WTC11 (cell line): ENCODE results near the gene CARMIL3. TPM values are rescaled to one million over a fixed set of nuclear protein-coding genes. Genes with fewer than 3 reads are reported as not detected.

Source experiments
- ATAC-seq: fragments of 200-7000 bp; cut with Tn5 transposase; 2 replicates; pipeline ENCODE4 v1.10.0; 2021; ENCODE audit warnings: mild to moderate bottlenecking, moderate library complexity
- CTCF ChIA-PET: fragments of 300-600 bp; sonication (Branson Sonifier 250); formaldehyde crosslinking; loops from one replicate; lab custom pipeline; 2021; ENCODE audit warnings: antibody characterized with exemption; lab: Charles Lee
- POLR2A ChIA-PET: fragments of 350-600 bp; sonication (Branson Sonifier 250); formaldehyde crosslinking; loops from one replicate; lab custom pipeline; 2021; ENCODE audit warnings: antibody characterized with exemption; lab: Charles Lee
- DNase-seq: peaks from one replicate; pipeline ENCODE4 v3.0.0; 2021; ENCODE audit warnings: low spot score
- H3K27ac Mint-ChIP-seq: 2 replicates; pipeline ENCODE4 v1.8.0; 2021; ENCODE audit warnings: mixed read lengths
- H3K27me3 Mint-ChIP-seq: 2 replicates; pipeline ENCODE4 v1.8.0; 2021; ENCODE audit warnings: low read depth, mild to moderate bottlenecking, moderate library complexity, mixed read lengths
- H3K36me3 Mint-ChIP-seq: 2 replicates; pipeline ENCODE4 v1.8.0; 2021; ENCODE audit warnings: mixed read lengths
- H3K4me1 Mint-ChIP-seq: 2 replicates; pipeline ENCODE4 v1.8.0; 2022; ENCODE audit warnings: mixed read lengths
- H3K4me3 Mint-ChIP-seq: 2 replicates; pipeline ENCODE4 v1.8.0; 2021; ENCODE audit warnings: mild to moderate bottlenecking, moderate library complexity, mixed read lengths
- H3K9me3 Mint-ChIP-seq: 2 replicates; pipeline ENCODE4 v1.8.0; 2021; ENCODE audit warnings: mixed read lengths
- AR ChIP-seq: fragments of 250-450 bp; sonication (Bioruptor Pico); IDR thresholded peaks from 2 replicates; pipeline ENCODE4 v1.9.0; 2021; ENCODE audit warnings: mild to moderate bottlenecking
- ATF6 ChIP-seq: sonication (generic); formaldehyde crosslinking; IDR thresholded peaks from 2 replicates; pipeline ENCODE4 v1.8.1; 2023; ENCODE audit warnings: mild to moderate bottlenecking, missing genetic modification reagents
- EMX1 ChIP-seq: fragments of 250-450 bp; sonication (Bioruptor Pico); IDR thresholded peaks from 2 replicates; pipeline ENCODE4 v1.8.0; 2021; ENCODE audit warnings: mild to moderate bottlenecking
- FOXJ3 ChIP-seq: sonication (generic); formaldehyde crosslinking; IDR thresholded peaks from 2 replicates; pipeline ENCODE4 v1.9.0; 2021; ENCODE audit warnings: missing genetic modification reagents, mild to moderate bottlenecking, borderline replicate concordance
- GTF2I ChIP-seq: fragments of 250-450 bp; sonication (Bioruptor Pico); conservative IDR thresholded peaks from 2 replicates; pipeline ENCODE4 v1.4.0; 2021; ENCODE audit warnings: mild to moderate bottlenecking
- IRF2 ChIP-seq: sonication (generic); formaldehyde crosslinking; IDR thresholded peaks from 2 replicates; pipeline ENCODE4 v1.8.0; 2022; ENCODE audit warnings: low read depth, missing genetic modification reagents, borderline replicate concordance
- JAZF1 ChIP-seq: fragments of 250-450 bp; sonication (Bioruptor Pico); IDR thresholded peaks from 2 replicates; pipeline ENCODE4 v1.9.0; 2021; ENCODE audit warnings: moderate library complexity, mild to moderate bottlenecking, inconsistent platforms
- MXD4 ChIP-seq: fragments of 250-450 bp; sonication (Bioruptor Pico); IDR thresholded peaks from 2 replicates; pipeline ENCODE4 v1.8.0; 2021; ENCODE audit warnings: mild to moderate bottlenecking, moderate library complexity, borderline replicate concordance
- MYBL2 ChIP-seq: sonication (generic); formaldehyde crosslinking; IDR thresholded peaks from 2 replicates; pipeline ENCODE4 v1.8.1; 2023; ENCODE audit warnings: mild to moderate bottlenecking, moderate library complexity, missing genetic modification reagents
- NFATC4 ChIP-seq: fragments of 250-450 bp; sonication (Bioruptor Pico); IDR thresholded peaks from 2 replicates; pipeline ENCODE4 v1.9.0; 2021; ENCODE audit warnings: mild to moderate bottlenecking
- NFE2L1 ChIP-seq: sonication (generic); formaldehyde crosslinking; IDR thresholded peaks from 2 replicates; pipeline ENCODE4 v1.8.1; 2023; ENCODE audit warnings: missing genetic modification reagents
- NR1H2 ChIP-seq: sonication (generic); formaldehyde crosslinking; IDR thresholded peaks from 2 replicates; pipeline ENCODE4 v1.9.0; 2021; ENCODE audit warnings: mild to moderate bottlenecking, moderate library complexity, missing genetic modification reagents
- OVOL2 ChIP-seq: fragments of 250-450 bp; sonication (Bioruptor Pico); IDR thresholded peaks from 2 replicates; pipeline ENCODE4 v1.9.0; 2021; ENCODE audit warnings: mild to moderate bottlenecking, borderline replicate concordance
- PRRX2 ChIP-seq: fragments of 250-450 bp; sonication (Bioruptor Pico); IDR thresholded peaks from 2 replicates; pipeline ENCODE4 v1.8.0; 2021; ENCODE audit warnings: mild to moderate bottlenecking
- RELA ChIP-seq: sonication (generic); formaldehyde crosslinking; IDR thresholded peaks from 2 replicates; pipeline ENCODE4 v1.8.1; 2022; ENCODE audit warnings: missing genetic modification reagents, mild to moderate bottlenecking, borderline replicate concordance
- SP1 ChIP-seq: sonication (generic); formaldehyde crosslinking; conservative IDR thresholded peaks from 2 replicates; pipeline ENCODE4 v1.8.1; 2022; ENCODE audit warnings: missing genetic modification reagents
- TP53 ChIP-seq: sonication (generic); formaldehyde crosslinking; IDR thresholded peaks from 2 replicates; pipeline ENCODE4 v1.8.1; 2023; ENCODE audit warnings: mild to moderate bottlenecking, missing genetic modification reagents
- USF2 ChIP-seq: sonication (generic); formaldehyde crosslinking; IDR thresholded peaks from 2 replicates; pipeline ENCODE4 v1.8.1; 2023; ENCODE audit warnings: mild to moderate bottlenecking, missing genetic modification reagents, moderate library complexity
- ZBTB21 ChIP-seq: sonication (generic); formaldehyde crosslinking; IDR thresholded peaks from 2 replicates; pipeline ENCODE4 v1.8.1; 2023; ENCODE audit warnings: mild to moderate bottlenecking, missing genetic modification reagents, borderline replicate concordance
- ZNF121 ChIP-seq: sonication (generic); formaldehyde crosslinking; IDR thresholded peaks from 2 replicates; pipeline ENCODE4 v1.8.0; 2023; ENCODE audit warnings: missing genetic modification reagents
- ZNF138 ChIP-seq: sonication (generic); formaldehyde crosslinking; conservative IDR thresholded peaks from 2 replicates; pipeline ENCODE4 v1.8.1; 2022; ENCODE audit warnings: mild to moderate bottlenecking, moderate library complexity, missing genetic modification reagents
- ZNF263 ChIP-seq: sonication (generic); formaldehyde crosslinking; IDR thresholded peaks from 2 replicates; pipeline ENCODE4 v1.8.1; 2022; ENCODE audit warnings: low read depth, mild to moderate bottlenecking, moderate library complexity, missing genetic modification reagents
- ZNF396 ChIP-seq: fragments of 250-450 bp; sonication (Bioruptor Pico); IDR thresholded peaks from 2 replicates; pipeline ENCODE4 v1.8.0; 2021; ENCODE audit warnings: mild to moderate bottlenecking, moderate library complexity, borderline replicate concordance
- ZNF416 ChIP-seq: fragments of 250-450 bp; sonication (Bioruptor Pico); IDR thresholded peaks from 2 replicates; pipeline ENCODE4 v1.9.0; 2021; ENCODE audit warnings: mild to moderate bottlenecking, inconsistent platforms
- total RNA-seq: library from RNA; stranded (reverse); gene quantifications from 3 replicates; pipeline ENCODE4 v1.2.3, GENCODE V29; 2021

The CARMIL3 gene
- total RNA-seq, 1 experiment from 2014 or later, result 13.0 TPM

GRCh38 chr14:24115422-24116127 is 63.8 kb downstream of the CARMIL3 start:
- H3K9me3 Mint-ChIP-seq, result no peaks in the 10 kb centered on the region

GRCh38 chr14:24116128-24116814 is 64.5 kb downstream of the CARMIL3 start:
- Mint-ChIP-seq H3K4me1 (peaks cover 17% of the 10 kb centered on the region), H3K27ac (no peak overlapping the region), H3K36me3 (peaks cover 40% of the 10 kb centered on the region), H3K27me3 (peaks cover 4% of the 10 kb centered on the region; the same call in 1 of the 2 replicates), H3K4me3 (peak overlapping the region; percentile 99), H3K9me3 (no peaks in the 10 kb centered on the region)
- ChIA-PET POLR2A (interaction anchor here (0.7 to 3.3 kb wide), 5 partner anchors 13 to 79 kb away, joined by 3 to 44 read pairs (median 12); partner anchors contain the start of genes CARMIL3, PCK2, PSME2 and RNF31), CTCF (interaction anchor here (0.5 to 3.3 kb wide), 5 partner anchors 20 to 128 kb away, joined by 3 to 67 read pairs (median 26); partner anchors contain the start of genes EMC9, IRF9 and PSME1)
- DNase-seq (no peak), ATAC-seq (no peak)
- TF ChIP-seq ZNF396 (CRISPR knock-in tag) (no peak), TP53 (CRISPR knock-in tag) (no peak), ZNF138 (CRISPR knock-in tag) (no peak), ZBTB21 (CRISPR knock-in tag) (no peak), EMX1 (CRISPR knock-in tag) (no peak), ZNF263 (no peak), PRRX2 (no peak), RELA (CRISPR knock-in tag) (no peak), FOXJ3 (CRISPR knock-in tag) (no peak), USF2 (CRISPR knock-in tag) (no peak), GTF2I (CRISPR knock-in tag) (no peak)

More at GRCh38 chr14:24115422-24116127, 63.8 kb downstream of the CARMIL3 start:
- ChIA-PET POLR2A (interaction anchor here (0.7 to 3.3 kb wide), 14 partner anchors 8 to 80 kb away, joined by 3 to 44 read pairs (median 11); partner anchors contain the start of genes CARMIL3, EMC9, IPO4 and IRF9), CTCF (interaction anchor here (0.5 to 3.3 kb wide), 28 partner anchors 9 to 483 kb away, joined by 3 to 67 read pairs (median 6); partner anchors contain the start of genes CARMIL3, CIDEB, DHRS4L2 and EMC9)
- peaks cover 4% of the 10 kb centered on the region; the same call in 1 of the 2 replicates for H3K27me3 Mint-ChIP-seq
- peaks cover 34% of the 10 kb centered on the region for H3K36me3 Mint-ChIP-seq
- peak; percentile 1; the same call in 1 of the 2 replicates for ATAC-seq
- H3K27ac Mint-ChIP-seq, result peak overlapping the region; percentile 93
- H3K4me3 Mint-ChIP-seq, result peak overlapping the region; percentile 99
- TF ChIP-seq GTF2I (CRISPR knock-in tag) (no peak), USF2 (CRISPR knock-in tag) (no peak), NR1H2 (CRISPR knock-in tag) (no peak), ZNF396 (CRISPR knock-in tag) (no peak), OVOL2 (CRISPR knock-in tag) (no peak), SP1 (no peak), ZBTB21 (CRISPR knock-in tag) (no peak), NFE2L1 (CRISPR knock-in tag) (no peak), MYBL2 (no peak), ZNF121 (CRISPR knock-in tag) (no peak), ATF6 (CRISPR knock-in tag) (no peak), ZNF416 (no peak), IRF2 (CRISPR knock-in tag) (no peak), JAZF1 (CRISPR knock-in tag) (no peak), MXD4 (CRISPR knock-in tag) (no peak), NFATC4 (CRISPR knock-in tag) (no peak), AR (no peak)
- DNase-seq, result no peak
- H3K4me1 Mint-ChIP-seq, result peaks cover 17% of the 10 kb centered on the region
